ENCODE results near the gene MOGAT2.

GRCh38 chr11:75767228-75767572, 49.6 kb downstream of the MOGAT2 start:
- TF ChIP-seq, protein P1, sequence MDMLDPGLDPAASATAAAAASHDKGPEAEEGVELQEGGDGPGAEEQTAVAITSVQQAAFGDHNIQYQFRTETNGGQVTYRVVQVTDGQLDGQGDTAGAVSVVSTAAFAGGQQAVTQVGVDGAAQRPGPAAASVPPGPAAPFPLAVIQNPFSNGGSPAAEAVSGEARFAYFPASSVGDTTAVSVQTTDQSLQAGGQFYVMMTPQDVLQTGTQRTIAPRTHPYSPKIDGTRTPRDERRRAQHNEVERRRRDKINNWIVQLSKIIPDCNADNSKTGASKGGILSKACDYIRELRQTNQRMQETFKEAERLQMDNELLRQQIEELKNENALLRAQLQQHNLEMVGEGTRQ (IDR thresholded peaks at IDR 0.05; ENCODE audit: low read depth, low read length), result no peak
- TF ChIP-seq, protein P2, sequence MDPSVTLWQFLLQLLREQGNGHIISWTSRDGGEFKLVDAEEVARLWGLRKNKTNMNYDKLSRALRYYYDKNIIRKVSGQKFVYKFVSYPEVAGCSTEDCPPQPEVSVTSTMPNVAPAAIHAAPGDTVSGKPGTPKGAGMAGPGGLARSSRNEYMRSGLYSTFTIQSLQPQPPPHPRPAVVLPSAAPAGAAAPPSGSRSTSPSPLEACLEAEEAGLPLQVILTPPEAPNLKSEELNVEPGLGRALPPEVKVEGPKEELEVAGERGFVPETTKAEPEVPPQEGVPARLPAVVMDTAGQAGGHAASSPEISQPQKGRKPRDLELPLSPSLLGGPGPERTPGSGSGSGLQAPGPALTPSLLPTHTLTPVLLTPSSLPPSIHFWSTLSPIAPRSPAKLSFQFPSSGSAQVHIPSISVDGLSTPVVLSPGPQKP (IDR thresholded peaks at IDR 0.05; ENCODE audit: borderline replicate concordance, low read depth, low read length), result no peak
- TF ChIP-seq, protein P3, sequence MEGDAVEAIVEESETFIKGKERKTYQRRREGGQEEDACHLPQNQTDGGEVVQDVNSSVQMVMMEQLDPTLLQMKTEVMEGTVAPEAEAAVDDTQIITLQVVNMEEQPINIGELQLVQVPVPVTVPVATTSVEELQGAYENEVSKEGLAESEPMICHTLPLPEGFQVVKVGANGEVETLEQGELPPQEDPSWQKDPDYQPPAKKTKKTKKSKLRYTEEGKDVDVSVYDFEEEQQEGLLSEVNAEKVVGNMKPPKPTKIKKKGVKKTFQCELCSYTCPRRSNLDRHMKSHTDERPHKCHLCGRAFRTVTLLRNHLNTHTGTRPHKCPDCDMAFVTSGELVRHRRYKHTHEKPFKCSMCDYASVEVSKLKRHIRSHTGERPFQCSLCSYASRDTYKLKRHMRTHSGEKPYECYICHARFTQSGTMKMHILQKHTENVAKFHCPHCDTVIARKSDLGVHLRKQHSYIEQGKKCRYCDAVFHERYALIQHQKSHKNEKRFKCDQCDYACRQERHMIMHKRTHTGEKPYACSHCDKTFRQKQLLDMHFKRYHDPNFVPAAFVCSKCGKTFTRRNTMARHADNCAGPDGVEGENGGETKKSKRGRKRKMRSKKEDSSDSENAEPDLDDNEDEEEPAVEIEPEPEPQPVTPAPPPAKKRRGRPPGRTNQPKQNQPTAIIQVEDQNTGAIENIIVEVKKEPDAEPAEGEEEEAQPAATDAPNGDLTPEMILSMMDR (conservative IDR thresholded peaks at IDR 0.05; ENCODE audit: low read depth, low read length), result no peak
- no peak for TF ChIP-seq POLR2A (IDR thresholded peaks at IDR 0.05; ENCODE audit: low read depth, low read length)
- no peak for TF ChIP-seq SMC3 (IDR thresholded peaks at IDR 0.05; ENCODE audit: low read depth, low read length)
- TF ChIP-seq CHD1 (IDR thresholded peaks at IDR 0.05; ENCODE audit: low read depth, low read length), result no peak
- no peak for TF ChIP-seq FOS (IDR thresholded peaks at IDR 0.05; ENCODE audit: low read depth, low read length)
